Measurements from ENCODE around the gene DENND4C. TPM values are rescaled to one million over a fixed set of nuclear protein-coding genes. Genes with fewer than 3 reads are reported as not detected.

The DENND4C gene
- total and polyA plus RNA-seq, 4 experiments from 2014 or later: 29.4 to 71.8 (median 57.5) TPM

DNA sequence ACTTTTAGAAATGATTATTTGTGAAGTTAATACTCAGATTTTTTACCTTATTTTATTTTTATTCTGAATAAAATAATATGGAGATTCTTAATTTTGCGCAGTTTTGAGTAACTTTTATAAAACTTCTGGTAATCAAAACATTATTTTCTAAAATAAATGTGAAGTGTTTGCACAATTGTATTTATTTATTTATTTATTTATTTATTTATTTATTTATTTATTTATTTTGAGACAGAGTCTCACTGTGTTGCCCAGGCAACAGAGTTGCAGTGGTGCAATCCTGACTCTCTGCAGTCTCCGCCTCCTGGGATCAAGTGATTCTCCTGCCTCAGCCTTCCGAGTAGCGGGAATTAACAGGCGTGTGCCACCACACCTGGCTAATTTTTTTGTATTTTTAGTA, 76.1 kb downstream of the DENND4C start:
- DNase-seq: no peak
- Histone ChIP-seq H3K9me3 (ENCODE audit: control insufficient read depth in 1 of 2, low read length in 2 of 2) (no peaks in the 10 kb centered on the region), H3K36me3 (ENCODE audit: insufficient read depth, low read length) (peaks cover 4% of the 10 kb centered on the region), H3K4me3 (ENCODE audit: low read length in 2 of 2) (no peak overlapping the region), H3K4me1 (ENCODE audit: insufficient read depth, low read length) (no peaks in the 10 kb centered on the region), H3K27me3 (ENCODE audit: insufficient read depth, low read length) (no peaks in the 10 kb centered on the region), H3K27ac (ENCODE audit: low read depth, low read length) (no peak overlapping the region)
- CTCF ChIA-PET (ENCODE audit: partially characterized antibody): interaction anchor here (0.7 kb wide), 1 partner anchor 845 kb away, joined by 3 read pairs; no protein-coding TSS in a partner anchor
- H3K4me1 Mint-ChIP-seq: peaks cover 0 to 10% (median 1%) of the 10 kb centered on the region in 4 donors
- no peaks in the 10 kb centered on the region for H3K27me3 Mint-ChIP-seq
- H3K36me3 Mint-ChIP-seq: peaks cover 27 to 38% of the 10 kb centered on the region in 2 donors
- H3K27ac Mint-ChIP-seq: no peak overlapping the region
- no peak overlapping the region for H3K4me3 Mint-ChIP-seq
- no peaks in the 10 kb centered on the region for H3K9me3 Mint-ChIP-seq
- POLR2A ChIA-PET (ENCODE audit: partially characterized antibody): no interaction called here
- intact Hi-C loops (cut with micrococcal nuclease): no loop called here

DNA sequence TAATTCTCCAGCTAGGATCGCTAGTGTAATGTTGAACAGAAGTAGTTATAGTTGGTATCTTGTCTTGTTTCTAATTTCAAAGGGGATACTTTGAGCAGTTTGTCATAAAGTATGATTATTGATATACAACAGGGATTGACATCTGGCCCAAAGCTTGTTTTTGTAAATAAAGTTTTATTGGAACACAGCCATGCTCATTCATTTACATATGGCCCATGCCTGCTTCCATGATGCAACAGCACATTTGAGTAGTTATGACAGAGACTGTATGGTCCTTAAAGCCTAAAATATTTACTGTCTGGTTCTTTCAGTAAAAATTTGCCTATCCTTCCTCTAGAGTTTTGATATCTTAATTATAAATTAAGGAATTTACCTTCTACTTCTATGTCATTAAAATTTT, 79.8 kb downstream of the DENND4C start:
- ChIA-PET CTCF (ENCODE audit: partially characterized antibody) (no interaction called here), POLR2A (ENCODE audit: partially characterized antibody) (no interaction called here)
- no peaks in the 10 kb centered on the region for H3K9me3 ChIP-seq (ENCODE audit: control insufficient read depth in 1 of 2, low read length in 2 of 2)
- no peak for DNase-seq
- H3K4me1 Mint-ChIP-seq: peaks cover 0 to 7% (median 3%) of the 10 kb centered on the region in 4 donors
- H3K9me3 Mint-ChIP-seq: no peaks in the 10 kb centered on the region
- no peaks in the 10 kb centered on the region for H3K27me3 ChIP-seq (ENCODE audit: insufficient read depth, low read length)
- H3K36me3 ChIP-seq (ENCODE audit: insufficient read depth, low read length): peaks cover 4% of the 10 kb centered on the region
- intact Hi-C loops (cut with micrococcal nuclease): no loop called here
- peaks cover 22 to 26% of the 10 kb centered on the region in 2 donors for H3K36me3 Mint-ChIP-seq
- no peak overlapping the region for H3K4me3 ChIP-seq (ENCODE audit: low read length in 2 of 2)
- H3K27ac ChIP-seq (ENCODE audit: low read depth, low read length): no peak overlapping the region
- H3K4me1 ChIP-seq (ENCODE audit: insufficient read depth, low read length): no peaks in the 10 kb centered on the region
- H3K27ac Mint-ChIP-seq: no peak overlapping the region
- no peaks in the 10 kb centered on the region for H3K27me3 Mint-ChIP-seq
- H3K4me3 Mint-ChIP-seq: no peak overlapping the region

DNA sequence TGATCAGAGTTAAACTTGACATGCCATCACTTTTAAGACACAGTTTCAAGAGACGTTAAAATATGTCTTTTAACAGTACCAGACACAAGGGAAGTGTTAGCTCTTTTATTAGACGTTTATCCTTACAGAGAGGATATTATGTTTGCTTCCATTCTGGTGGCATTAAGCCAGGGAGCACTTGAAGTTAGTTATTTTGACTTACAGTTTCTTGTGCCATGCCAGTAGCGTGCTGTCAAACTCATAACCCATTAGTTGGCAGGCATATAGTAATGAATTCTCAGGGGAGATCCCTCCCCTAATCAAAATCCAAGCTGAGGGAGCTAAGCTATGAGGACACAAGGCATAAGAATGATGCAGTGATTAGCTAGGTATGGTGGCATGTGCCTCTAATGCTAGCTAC, 83.1 kb downstream of the DENND4C start:
- Histone ChIP-seq H3K27ac (ENCODE audit: low read depth, low read length) (no peak overlapping the region), H3K36me3 (ENCODE audit: insufficient read depth, low read length) (peaks cover 6% of the 10 kb centered on the region), H3K4me1 (ENCODE audit: insufficient read depth, low read length) (no peaks in the 10 kb centered on the region), H3K27me3 (ENCODE audit: insufficient read depth, low read length) (no peaks in the 10 kb centered on the region), H3K4me3 (ENCODE audit: low read length in 2 of 2) (no peak overlapping the region), H3K9me3 (ENCODE audit: control insufficient read depth in 1 of 2, low read length in 2 of 2) (no peaks in the 10 kb centered on the region)
- POLR2A ChIA-PET (ENCODE audit: partially characterized antibody): interaction anchor here (0.5 kb wide), 1 partner anchor 185 kb away, joined by 4 read pairs; no protein-coding TSS in a partner anchor
- peak overlapping the region in 1 of 8 donors; percentile 34 for H3K4me3 Mint-ChIP-seq
- DNase-seq: no peak
- H3K27me3 Mint-ChIP-seq: no peaks in the 10 kb centered on the region
- H3K4me1 Mint-ChIP-seq: peaks cover 0 to 4% (median 3%) of the 10 kb centered on the region in 4 donors
- intact Hi-C loops (cut with micrococcal nuclease): no loop called here
- peaks cover 17 to 27% of the 10 kb centered on the region in 2 donors for H3K36me3 Mint-ChIP-seq
- H3K9me3 Mint-ChIP-seq: no peaks in the 10 kb centered on the region
- CTCF ChIA-PET (ENCODE audit: partially characterized antibody): interaction anchor here (0.9 kb wide), 1 partner anchor 152 kb away, joined by 3 read pairs; no protein-coding TSS in a partner anchor
- H3K27ac Mint-ChIP-seq: peak overlapping the region in 2 of 7 donors; percentile 24 to 45

DNA sequence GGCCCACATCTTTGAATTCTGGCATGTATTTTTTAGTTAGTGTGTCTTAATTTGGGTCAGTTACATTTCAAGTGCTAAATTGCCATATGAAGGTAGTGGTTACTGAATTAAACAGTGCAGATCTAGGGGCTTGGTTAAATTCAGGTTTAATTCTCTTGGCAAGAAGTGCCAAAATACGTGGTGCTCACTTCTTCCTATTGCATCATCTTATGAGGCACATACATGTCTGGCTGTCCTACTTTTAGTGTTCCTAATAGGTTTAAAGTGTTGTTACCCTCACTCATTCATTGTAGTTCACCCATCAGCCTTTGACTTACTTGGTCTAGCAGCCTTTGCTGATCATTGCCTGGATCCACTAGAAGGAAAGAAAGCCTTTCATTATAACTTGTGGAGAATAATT, 90.0 kb downstream of the DENND4C start:
- Histone ChIP-seq H3K36me3 (ENCODE audit: insufficient read depth, low read length) (peaks cover 6% of the 10 kb centered on the region), H3K9me3 (ENCODE audit: control insufficient read depth in 1 of 2, low read length in 2 of 2) (no peaks in the 10 kb centered on the region), H3K4me1 (ENCODE audit: insufficient read depth, low read length) (no peaks in the 10 kb centered on the region), H3K4me3 (ENCODE audit: low read length in 2 of 2) (no peak overlapping the region), H3K27ac (ENCODE audit: low read depth, low read length) (no peak overlapping the region), H3K27me3 (ENCODE audit: insufficient read depth, low read length) (no peaks in the 10 kb centered on the region)
- CTCF ChIA-PET (ENCODE audit: partially characterized antibody): no interaction called here
- POLR2A ChIA-PET (ENCODE audit: partially characterized antibody): no interaction called here
- Mint-ChIP-seq H3K36me3 (peaks cover 39 to 53% of the 10 kb centered on the region in 2 donors), H3K9me3 (no peaks in the 10 kb centered on the region), H3K4me1 (peaks cover 0 to 15% (median 7%) of the 10 kb centered on the region in 4 donors), H3K27me3 (no peaks in the 10 kb centered on the region), H3K27ac (no peak overlapping the region), H3K4me3 (no peak overlapping the region)
- intact Hi-C loops (cut with micrococcal nuclease): loop anchor here (10.0 kb wide), 2 partner anchors 64 to 134 kb away; partner anchors contain the start of gene RPS6
- DNase-seq: no peak

DNA sequence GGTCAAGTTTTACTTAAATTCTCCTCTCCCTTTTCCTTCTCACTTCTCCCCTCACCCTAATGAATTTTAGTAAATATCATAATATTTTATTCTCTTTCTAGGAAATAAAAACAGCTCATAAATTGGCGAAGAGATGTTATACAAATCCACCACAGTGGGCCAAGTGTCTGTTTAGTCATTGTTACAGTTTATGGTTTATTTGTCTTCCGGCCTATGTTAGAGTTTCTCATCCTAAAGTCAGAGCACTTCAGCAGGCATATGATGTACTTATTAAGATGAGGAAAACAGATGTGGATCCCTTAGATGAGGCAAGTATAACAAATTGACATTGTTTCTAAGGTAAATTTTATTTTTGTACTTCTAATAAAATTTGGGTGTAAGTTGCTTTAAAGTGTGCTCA, 101.4 kb downstream of the DENND4C start:
- no peaks in the 10 kb centered on the region for H3K9me3 ChIP-seq (ENCODE audit: control insufficient read depth in 1 of 2, low read length in 2 of 2)
- POLR2A ChIA-PET (ENCODE audit: partially characterized antibody): no interaction called here
- peaks cover 26% of the 10 kb centered on the region for H3K36me3 ChIP-seq (ENCODE audit: insufficient read depth, low read length)
- H3K4me1 Mint-ChIP-seq: no peaks in the 10 kb centered on the region
- H3K27me3 Mint-ChIP-seq: no peaks in the 10 kb centered on the region
- no peak overlapping the region for H3K27ac Mint-ChIP-seq
- no peak overlapping the region for H3K4me3 Mint-ChIP-seq
- no peaks in the 10 kb centered on the region for H3K4me1 ChIP-seq (ENCODE audit: insufficient read depth, low read length)
- intact Hi-C loops (cut with micrococcal nuclease): no loop called here
- H3K27ac ChIP-seq (ENCODE audit: low read depth, low read length): no peak overlapping the region
- no peak for DNase-seq
- CTCF ChIA-PET (ENCODE audit: partially characterized antibody): no interaction called here
- H3K36me3 Mint-ChIP-seq: peaks cover 31 to 61% of the 10 kb centered on the region in 2 donors
- H3K4me3 ChIP-seq (ENCODE audit: low read length in 2 of 2): no peak overlapping the region
- H3K9me3 Mint-ChIP-seq: no peaks in the 10 kb centered on the region
- no peaks in the 10 kb centered on the region for H3K27me3 ChIP-seq (ENCODE audit: insufficient read depth, low read length)

DNA sequence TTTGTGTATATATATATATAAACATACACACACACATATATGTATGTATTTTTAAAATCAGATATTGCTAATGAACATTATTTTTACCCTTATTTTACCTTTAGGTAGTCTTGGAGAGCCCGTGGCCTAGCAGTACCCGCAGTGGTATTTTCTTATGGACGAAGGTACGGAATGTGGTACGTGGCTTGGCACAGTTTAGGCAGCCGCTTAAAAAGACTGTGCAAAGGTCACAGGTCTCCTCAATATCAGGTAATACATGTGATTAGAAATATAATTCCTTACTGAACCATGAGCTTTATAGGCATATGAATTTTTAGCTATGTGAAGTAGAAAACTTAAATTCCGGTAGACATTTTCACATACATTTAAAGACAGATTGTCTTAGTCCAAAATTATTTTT, 105.7 kb downstream of the DENND4C start:
- H3K36me3 ChIP-seq (ENCODE audit: insufficient read depth, low read length): peaks cover 14% of the 10 kb centered on the region

DNA sequence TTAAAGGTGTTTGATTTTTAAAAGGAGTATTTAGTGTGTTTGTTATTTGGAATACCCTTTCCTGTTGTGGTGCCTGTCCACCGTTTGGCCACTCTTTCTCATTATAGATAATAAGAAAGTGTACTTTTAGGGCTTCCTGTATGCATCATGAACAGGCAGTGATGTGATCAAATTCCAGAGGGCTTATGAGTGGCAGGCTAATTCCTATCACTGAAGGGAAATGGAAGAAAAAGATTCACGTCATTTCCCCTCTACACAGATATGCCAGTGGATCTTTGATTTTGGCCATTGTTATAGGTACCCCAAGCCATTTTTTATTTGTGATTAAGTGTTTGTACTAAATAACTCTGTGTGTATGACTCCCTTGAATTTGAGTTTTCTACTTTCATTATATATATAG, 112.5 kb downstream of the DENND4C start:
- no peaks in the 10 kb centered on the region for H3K4me1 ChIP-seq (ENCODE audit: insufficient read depth, low read length)
- H3K9me3 ChIP-seq (ENCODE audit: control insufficient read depth in 1 of 2, low read length in 2 of 2): no peaks in the 10 kb centered on the region
- peaks cover 31 to 69% of the 10 kb centered on the region in 2 donors for H3K36me3 Mint-ChIP-seq
- no peak overlapping the region for H3K4me3 ChIP-seq (ENCODE audit: low read length in 2 of 2)
- H3K36me3 ChIP-seq (ENCODE audit: insufficient read depth, low read length): peaks cover 19% of the 10 kb centered on the region
- POLR2A ChIA-PET (ENCODE audit: partially characterized antibody): no interaction called here
- H3K27me3 ChIP-seq (ENCODE audit: insufficient read depth, low read length): no peaks in the 10 kb centered on the region
- H3K27ac ChIP-seq (ENCODE audit: low read depth, low read length): no peak overlapping the region
- H3K27ac Mint-ChIP-seq: no peak overlapping the region
- no peak overlapping the region for H3K4me3 Mint-ChIP-seq
- CTCF ChIA-PET (ENCODE audit: partially characterized antibody): no interaction called here
- no peaks in the 10 kb centered on the region for H3K9me3 Mint-ChIP-seq
- DNase-seq: no peak
- intact Hi-C loops (cut with micrococcal nuclease): loop anchor here (2.0 kb wide), 1 partner anchor 20 kb away; no protein-coding TSS in a partner anchor
- H3K27me3 Mint-ChIP-seq: no peaks in the 10 kb centered on the region
- H3K4me1 Mint-ChIP-seq: no peaks in the 10 kb centered on the region

More for the DNA sequence above, 105.7 kb downstream of the DENND4C start:
- no peaks in the 10 kb centered on the region for H3K27me3 ChIP-seq (ENCODE audit: insufficient read depth, low read length)
- H3K4me3 ChIP-seq (ENCODE audit: low read length in 2 of 2): no peak overlapping the region
- CTCF ChIA-PET (ENCODE audit: partially characterized antibody): interaction anchor here (2.1 kb wide), 1 partner anchor 129 kb away, joined by 6 read pairs; no protein-coding TSS in a partner anchor
- intact Hi-C loops (cut with micrococcal nuclease): no loop called here
- H3K9me3 Mint-ChIP-seq: no peaks in the 10 kb centered on the region
- H3K36me3 Mint-ChIP-seq: peaks cover 29 to 64% of the 10 kb centered on the region in 2 donors
- H3K4me1 Mint-ChIP-seq: peaks cover 0 to 2% (median 0%) of the 10 kb centered on the region in 4 donors
- DNase-seq: no peak
- no peaks in the 10 kb centered on the region for H3K4me1 ChIP-seq (ENCODE audit: insufficient read depth, low read length)
- no peaks in the 10 kb centered on the region for H3K27me3 Mint-ChIP-seq
- H3K27ac ChIP-seq (ENCODE audit: low read depth, low read length): no peak overlapping the region
- H3K9me3 ChIP-seq (ENCODE audit: control insufficient read depth in 1 of 2, low read length in 2 of 2): no peaks in the 10 kb centered on the region
- POLR2A ChIA-PET (ENCODE audit: partially characterized antibody): no interaction called here
- H3K27ac Mint-ChIP-seq: peak overlapping the region in 1 of 7 donors; percentile 3
- no peak overlapping the region for H3K4me3 Mint-ChIP-seq

Measured in CD4-positive, alpha-beta memory T cell (primary cell).